GM12878 (cell line): Measurements from ENCODE around the gene METTL5. TPM values are rescaled to one million over a fixed set of nuclear protein-coding genes. Genes with fewer than 3 reads are reported as not detected.

Source experiments
- ATAC-seq: fragments of 200-7000 bp; cut with Tn5 transposase; 3 replicates; pipeline ENCODE4 v1.9.1; 2020; ENCODE audit warnings: mild to moderate bottlenecking, moderate library complexity
- BruUV-seq: library from RNA; stranded (reverse); fragments of 400-500 nt; replicated peaks from 2 replicates; lab custom pipeline; 2021; lab: Mats Ljungman, UMichigan
- CTCF ChIA-PET: fragments of 300-600 bp; sonication (Branson Sonifier 250); formaldehyde crosslinking; extraction: SDS; loops from one replicate; lab custom pipeline; 2021; ENCODE audit warnings: inconsistent platforms; lab: Yijun Ruan, JAX
- POLR2A ChIA-PET: fragments of 350-600 bp; formaldehyde crosslinking; extraction: SDS; loops from one replicate; lab custom pipeline; 2021; ENCODE audit warnings: inconsistent platforms; lab: Charles Lee
- RAD21 ChIA-PET: fragments of 300-600 bp; sonication (Branson Sonifier 250); formaldehyde crosslinking; loops from one replicate; lab custom pipeline; 2023; ENCODE audit warnings: antibody characterized with exemption; ENCODE audit not compliant: unreplicated experiment; lab: Charles Lee
- SMC1A ChIA-PET: fragments of 300-600 bp; sonication (Branson Sonifier 250); formaldehyde crosslinking; loops from one replicate; lab custom pipeline; 2023; ENCODE audit not compliant: unreplicated experiment, uncharacterized antibody; lab: Charles Lee
- DNase-seq: peaks from one replicate; pipeline ENCODE4 v3.0.0-alpha.2; 2011; ENCODE audit warnings: low read depth, low spot score
- FAIRE-seq: peaks from 3 replicates; lab custom pipeline; 2011; peaks lifted over from hg19 to GRCh38; lab: Jason Lieb, UNC
- H2AFZ ChIP-seq: 2 replicates; pipeline ENCODE4 v1.6.0; 2011; ENCODE audit warnings: low read depth, low read length, control low read depth; ENCODE audit not compliant: control insufficient read depth
- H3K27ac ChIP-seq: 2 replicates; pipeline ENCODE4 v1.5.1; 2011; ENCODE audit warnings: control low read depth; ENCODE audit not compliant: control insufficient read depth, insufficient read depth
- H3K27me3 ChIP-seq, 2 experiments: replicated peaks in 1 of 2; 2 replicates each; pipeline versions ENCODE4 v1.6.0 to v1.6.1; 2011; ENCODE audit warnings: low read length in 1 of 2; ENCODE audit not compliant: control insufficient read depth in 2 of 2, insufficient read depth in 2 of 2
- H3K36me3 ChIP-seq, 2 experiments: 2 replicates each; pipeline ENCODE4 v1.5.1; 2011; ENCODE audit warnings: low read length in 1 of 2; ENCODE audit not compliant: control insufficient read depth in 2 of 2, insufficient read depth in 2 of 2
- H3K4me1 ChIP-seq: 2 replicates; pipeline ENCODE4 v1.6.1; 2011; ENCODE audit warnings: mild to moderate bottlenecking, low read length, moderate library complexity, mixed read lengths; ENCODE audit not compliant: control insufficient read depth, insufficient read depth
- H3K4me2 ChIP-seq: 2 replicates; pipeline ENCODE4 v1.6.0; 2011; ENCODE audit warnings: control low read depth; ENCODE audit not compliant: control insufficient read depth, insufficient read depth
- H3K4me3 ChIP-seq: fragments of 200-600 bp; sonication (generic); 2 replicates; pipeline ENCODE4 v1.5.1; 2016
- H3K79me2 ChIP-seq: 2 replicates; pipeline ENCODE4 v1.6.0; 2011; ENCODE audit warnings: low read length; ENCODE audit not compliant: control insufficient read depth, insufficient read depth
- H3K9ac ChIP-seq: 2 replicates; pipeline ENCODE4 v1.8.0; 2011; ENCODE audit warnings: low read length, control low read depth, mixed read lengths; ENCODE audit not compliant: control insufficient read depth, insufficient read depth
- H3K9me3 ChIP-seq: replicated peaks from 3 replicates; pipeline ENCODE4 v1.5.1; 2011; ENCODE audit warnings: mild to moderate bottlenecking, low read length; ENCODE audit not compliant: control insufficient read depth, insufficient read depth
- H4K20me1 ChIP-seq: 2 replicates; pipeline ENCODE4 v1.6.0; 2011; ENCODE audit not compliant: control insufficient read depth, insufficient read depth
- BCL11A ChIP-seq: IDR thresholded peaks from 2 replicates; pipeline ENCODE4 v1.6.1; 2011; ENCODE audit warnings: low read depth, low read length
- EED ChIP-seq: sonication (generic); IDR thresholded peaks from 2 replicates; pipeline ENCODE4 v1.6.1; 2016; ENCODE audit warnings: antibody characterized with exemption, low read depth
- EGR1 ChIP-seq, 2 experiments: IDR thresholded peaks; 1 replicate in 1 of 2; 2 replicates in 1 of 2; pipeline ENCODE4 v1.6.1; 2011 to 2012; ENCODE audit warnings: low read depth in 2 of 2, low read length in 2 of 2, borderline replicate concordance in 1 of 2, mild to moderate bottlenecking in 1 of 2, moderate library complexity in 1 of 2
- IRF4 ChIP-seq: IDR thresholded peaks from 2 replicates; pipeline ENCODE4 v1.6.1; 2011; ENCODE audit warnings: low read depth, low read length
- MYC ChIP-seq: IDR thresholded peaks from 2 replicates; pipeline ENCODE4 v1.6.1; 2011; ENCODE audit warnings: mild to moderate bottlenecking, low read length, moderate library complexity, inconsistent platforms; ENCODE audit not compliant: insufficient read depth, insufficient replicate concordance, insufficient read length, severe bottlenecking
- SPI1 ChIP-seq: IDR thresholded peaks from 2 replicates; pipeline ENCODE4 v1.6.1; 2011; ENCODE audit warnings: low read depth, mild to moderate bottlenecking, low read length, moderate library complexity, borderline replicate concordance; ENCODE audit not compliant: insufficient read depth
- SRF ChIP-seq, 2 experiments: IDR thresholded peaks; 2 replicates each; pipeline ENCODE4 v1.6.1; 2011; ENCODE audit warnings: low read depth in 2 of 2, low read length in 2 of 2, mild to moderate bottlenecking in 1 of 2, moderate library complexity in 1 of 2
- TCF12 ChIP-seq: IDR thresholded peaks from 2 replicates; pipeline ENCODE4 v1.6.1; 2011; ENCODE audit warnings: low read depth, mild to moderate bottlenecking, low read length
- WGBS: methylation state at CpG from one replicate; pipeline ENCODE4 v1.1.6; 2016; ENCODE audit warnings: low lambda C conversion rate; ENCODE audit not compliant: insufficient replicate concordance, insufficient coverage; ENCODE audit errors: missing lambda C conversion rate; 5-methylcytosine and 5-hydroxymethylcytosine counted together
- in situ Hi-C: fragments of 300-500 bp; cut with MboI; formaldehyde crosslinking; loops from 9 replicates; pipeline ENCODE4 v1.14.3; 2018; ENCODE audit warnings: mixed read lengths
- intact Hi-C: fragments of 100-400 bp; cut with micrococcal nuclease; formaldehyde crosslinking; loops from one replicate; pipeline ENCODE4 v1.14.2; 2022; ENCODE audit not compliant: unreplicated experiment
- polyA plus RNA-seq, 11 experiments: library from polyadenylated mRNA; depleted of rRNA in 4 of 11; unstranded in 6 of 11; stranded (reverse) in 5 of 11; fragments of >200 nt; fragmentation: Nextera tagmentation in 4 of 11; fragmentation: Illumina TruSeq in 1 of 11; extraction: Ambion mirVana in 4 of 11; extraction: Trizol in 1 of 11; gene quantifications; 1 replicate in 1 of 11; 2 replicates in 10 of 11; pipeline versions ENCODE4 v1.2.1 to v1.2.3, GENCODE V29; 2011 to 2016; ENCODE audit warnings: inconsistent platforms in 2 of 11, missing spikeins in 2 of 11, low read depth in 1 of 11
- total RNA-seq, 4 experiments: library from RNA; depleted of rRNA in 3 of 4; stranded (reverse); fragments of >200 nt in 3 of 4; fragmentation: Illumina TruSeq in 1 of 4; extraction: Trizol in 1 of 4; gene quantifications; 2 replicates each; pipeline versions ENCODE4 v1.2.1 to v1.2.3, GENCODE V29; 2013 to 2021
- TF ChIP-seq, protein P1 (sequence below): IDR thresholded peaks from 2 replicates; pipeline ENCODE4 v1.6.1; 2012; ENCODE audit warnings: improper control_type of control experiment, low read depth, low read length; ENCODE audit not compliant: insufficient replicate concordance

Gene METTL5
- total and polyA plus RNA-seq, 10 of the 15 experiments (the other 5 are each of a cell fraction or from before 2014, with no cell fraction given) = 55.0 to 204 (median 87.4) TPM

DNA sequence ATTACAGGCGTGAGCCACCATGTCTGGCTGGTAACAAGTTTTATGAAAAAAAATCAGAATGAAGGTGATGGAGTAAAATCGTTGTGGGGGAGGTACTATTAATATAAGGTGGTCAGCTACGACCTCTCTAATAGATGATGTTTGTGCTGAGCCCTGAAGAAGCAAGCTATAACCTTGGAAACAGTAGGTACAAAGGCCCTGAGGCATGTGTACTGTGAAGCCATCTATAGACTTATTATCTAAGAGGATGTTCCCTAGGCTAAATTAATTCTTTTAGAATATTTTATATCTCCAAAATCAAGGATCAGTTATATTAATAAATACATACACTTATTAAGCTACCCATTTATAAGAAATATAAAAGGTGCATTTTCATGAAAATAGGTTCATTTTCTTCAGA lies 49.4 kb downstream of the METTL5 start:
- intact Hi-C loops = no loop called here
- H3K4me2 ChIP-seq = no peak overlapping the region
- no peak overlapping the region for H3K27ac ChIP-seq
- no peaks in the 10 kb centered on the region for H3K27me3 ChIP-seq
- DNase-seq (no peak), FAIRE-seq (no peak), ATAC-seq (no peak)
- TF ChIP-seq EED = no peak
- no peak for TF ChIP-seq MYC
- TF ChIP-seq TCF12 = no peak
- TF ChIP-seq IRF4 = no peak
- TF ChIP-seq, protein P1, sequence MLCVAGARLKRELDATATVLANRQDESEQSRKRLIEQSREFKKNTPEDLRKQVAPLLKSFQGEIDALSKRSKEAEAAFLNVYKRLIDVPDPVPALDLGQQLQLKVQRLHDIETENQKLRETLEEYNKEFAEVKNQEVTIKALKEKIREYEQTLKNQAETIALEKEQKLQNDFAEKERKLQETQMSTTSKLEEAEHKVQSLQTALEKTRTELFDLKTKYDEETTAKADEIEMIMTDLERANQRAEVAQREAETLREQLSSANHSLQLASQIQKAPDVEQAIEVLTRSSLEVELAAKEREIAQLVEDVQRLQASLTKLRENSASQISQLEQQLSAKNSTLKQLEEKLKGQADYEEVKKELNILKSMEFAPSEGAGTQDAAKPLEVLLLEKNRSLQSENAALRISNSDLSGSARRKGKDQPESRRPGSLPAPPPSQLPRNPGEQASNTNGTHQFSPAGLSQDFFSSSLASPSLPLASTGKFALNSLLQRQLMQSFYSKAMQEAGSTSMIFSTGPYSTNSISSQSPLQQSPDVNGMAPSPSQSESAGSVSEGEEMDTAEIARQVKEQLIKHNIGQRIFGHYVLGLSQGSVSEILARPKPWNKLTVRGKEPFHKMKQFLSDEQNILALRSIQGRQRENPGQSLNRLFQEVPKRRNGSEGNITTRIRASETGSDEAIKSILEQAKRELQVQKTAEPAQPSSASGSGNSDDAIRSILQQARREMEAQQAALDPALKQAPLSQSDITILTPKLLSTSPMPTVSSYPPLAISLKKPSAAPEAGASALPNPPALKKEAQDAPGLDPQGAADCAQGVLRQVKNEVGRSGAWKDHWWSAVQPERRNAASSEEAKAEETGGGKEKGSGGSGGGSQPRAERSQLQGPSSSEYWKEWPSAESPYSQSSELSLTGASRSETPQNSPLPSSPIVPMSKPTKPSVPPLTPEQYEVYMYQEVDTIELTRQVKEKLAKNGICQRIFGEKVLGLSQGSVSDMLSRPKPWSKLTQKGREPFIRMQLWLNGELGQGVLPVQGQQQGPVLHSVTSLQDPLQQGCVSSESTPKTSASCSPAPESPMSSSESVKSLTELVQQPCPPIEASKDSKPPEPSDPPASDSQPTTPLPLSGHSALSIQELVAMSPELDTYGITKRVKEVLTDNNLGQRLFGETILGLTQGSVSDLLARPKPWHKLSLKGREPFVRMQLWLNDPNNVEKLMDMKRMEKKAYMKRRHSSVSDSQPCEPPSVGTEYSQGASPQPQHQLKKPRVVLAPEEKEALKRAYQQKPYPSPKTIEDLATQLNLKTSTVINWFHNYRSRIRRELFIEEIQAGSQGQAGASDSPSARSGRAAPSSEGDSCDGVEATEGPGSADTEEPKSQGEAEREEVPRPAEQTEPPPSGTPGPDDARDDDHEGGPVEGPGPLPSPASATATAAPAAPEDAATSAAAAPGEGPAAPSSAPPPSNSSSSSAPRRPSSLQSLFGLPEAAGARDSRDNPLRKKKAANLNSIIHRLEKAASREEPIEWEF = no peak
- no peak for TF ChIP-seq SRF (IDR thresholded peaks at IDR 0.05; ENCODE audit: low read depth in 2 of 2, low read length in 2 of 2)
- no peak for TF ChIP-seq SPI1
- TF ChIP-seq EGR1 (IDR thresholded peaks at IDR 0.05; ENCODE audit: borderline replicate concordance in 1 of 2, low read depth in 2 of 2, low read length in 2 of 2) = no peak
- no peak for TF ChIP-seq BCL11A
- no peaks in the 10 kb centered on the region for H3K36me3 ChIP-seq
- H4K20me1 ChIP-seq = no peaks in the 10 kb centered on the region
- BruUV-seq = no TSS peak
- no peak overlapping the region for H3K4me3 ChIP-seq
- no peaks in the 10 kb centered on the region for H3K9me3 ChIP-seq
- WGBS = 63% methylated on average over 3 of the region's 3 CpGs
- no peak overlapping the region for H2AFZ ChIP-seq
- H3K9ac ChIP-seq = no peak overlapping the region
- ChIA-PET POLR2A (no interaction called here), CTCF (interaction anchor here (1.2 to 1.6 kb wide), 2 partner anchors 82 to 102 kb away, joined by 3 to 5 read pairs; no protein-coding TSS in a partner anchor), RAD21 (interaction anchor here (1.0 kb wide), 1 partner anchor 13 kb away, joined by 3 read pairs; no protein-coding TSS in a partner anchor), SMC1A (interaction anchor here (1.0 to 1.1 kb wide), 2 partner anchors 13 to 26 kb away, joined by 3 to 4 read pairs; no protein-coding TSS in a partner anchor)
- in situ Hi-C loops = no loop called here
- no peaks in the 10 kb centered on the region for H3K4me1 ChIP-seq
- H3K79me2 ChIP-seq = no peaks in the 10 kb centered on the region
